ENCODE measurements around the gene ROBO1. TPM values are rescaled to one million over a fixed set of nuclear protein-coding genes. Genes with fewer than 3 reads are reported as not detected.

The ROBO1 gene
- total and polyA plus RNA-seq, 2 of the 8 experiments (the other 6 are each of a cell fraction or from before 2014, with no cell fraction given): 51.4 to 91.0 TPM

DNA sequence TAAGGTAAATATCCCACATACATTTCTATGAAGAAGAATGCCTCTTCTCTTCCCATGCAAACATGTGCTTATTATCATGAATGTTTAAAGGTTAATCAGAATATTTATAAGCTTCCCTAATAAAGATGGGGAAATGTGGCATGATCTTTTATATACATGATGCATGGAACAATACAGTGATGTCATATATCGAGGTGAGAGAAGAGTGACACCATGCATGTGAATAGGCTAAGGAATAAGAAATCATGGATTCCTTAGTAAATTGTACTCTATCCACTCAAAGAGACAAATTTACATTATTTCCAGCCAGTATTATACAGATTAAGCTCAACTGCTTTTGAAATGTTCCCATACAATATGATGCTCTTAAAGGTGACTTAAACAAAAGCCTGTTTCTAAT lies 1035.3 kb downstream of the ROBO1 start (continued):
- no peak for TF ChIP-seq POU5F1 (IDR thresholded peaks at IDR 0.05; ENCODE audit: low read depth, low read length)
- no peak for TF ChIP-seq CREB1 (IDR thresholded peaks at IDR 0.05)
- no peak for TF ChIP-seq GTF2F1 (IDR thresholded peaks at IDR 0.05; ENCODE audit: borderline replicate concordance, low read depth, low read length)
- no peak for TF ChIP-seq KDM5A (IDR thresholded peaks at IDR 0.05; ENCODE audit: low read length)
